H7 (cell line): Measurements from ENCODE around the gene UGT1A5. TPM values are rescaled to one million over a fixed set of nuclear protein-coding genes. Genes with fewer than 3 reads are reported as not detected.

Source experiments
- DNase-seq: peaks from one replicate; pipeline ENCODE4 v3.0.0; 2012
- H3K27me3 ChIP-seq: 2 replicates; pipeline ENCODE4 v1.6.0; 2011; ENCODE audit warnings: mild to moderate bottlenecking, low read length; ENCODE audit not compliant: control insufficient read depth, insufficient read depth
- H3K36me3 ChIP-seq: replicated peaks from 2 replicates; pipeline ENCODE4 v1.5.1; 2011; ENCODE audit warnings: low read length; ENCODE audit not compliant: control insufficient read depth, insufficient read depth
- H3K4me3 ChIP-seq: 2 replicates; pipeline ENCODE4 v1.5.1; 2011; ENCODE audit warnings: low read depth, mild to moderate bottlenecking, control low read depth, low read length, moderate library complexity; ENCODE audit not compliant: insufficient read depth
- total RNA-seq: library from RNA; depleted of rRNA; stranded (reverse); fragments of >200 nt; shearing (Covaris generic); gene quantifications from 2 replicates; pipeline ENCODE4 v1.2.3, GENCODE V29; 2014; rRNA removed

The UGT1A5 gene
- not detected in 2 replicates for total RNA-seq

- Histone ChIP-seq H3K36me3 (no peaks in the 10 kb centered on the region), H3K4me3 (no peak within 1 kb of the TSS), H3K27me3 (no peaks in the 10 kb centered on the region)
- DNase-seq, result no peak
These were observed at the start of gene UGT1A5 for GRCh38 chr2:233712611-233713261. TSS of gene UGT1A5 (plus strand) at chr2:233712907. CDS start at chr2:233712992, 85 bp downstream.

DNA sequence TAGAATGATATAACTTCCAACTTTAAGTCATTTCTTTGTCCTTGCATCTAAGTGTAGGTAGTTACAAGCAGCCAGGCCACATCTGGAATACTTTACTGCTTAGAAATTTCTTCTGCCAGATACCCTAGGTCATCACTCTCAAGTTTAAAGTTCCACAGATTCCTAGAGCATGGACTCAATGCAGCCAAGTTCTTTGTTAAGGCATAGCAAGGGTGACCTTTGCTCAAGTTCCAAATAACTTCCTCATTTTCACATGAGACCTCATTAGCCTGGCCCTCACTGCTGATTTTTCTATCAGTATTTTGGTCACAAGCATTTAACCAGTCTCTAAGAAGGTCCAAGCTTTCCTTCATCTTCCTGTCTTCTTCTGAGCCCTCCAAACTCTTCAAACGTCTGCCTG, 48.8 kb upstream of the UGT1A5 start:
- DNase-seq, result no peak
- H3K27me3 ChIP-seq, result no peaks in the 10 kb centered on the region
- H3K36me3 ChIP-seq, result no peaks in the 10 kb centered on the region
- H3K4me3 ChIP-seq, result no peak overlapping the region

- no peaks in the 10 kb centered on the region for H3K27me3 ChIP-seq
- no peaks in the 10 kb centered on the region for H3K36me3 ChIP-seq
- H3K4me3 ChIP-seq, result no peak overlapping the region
- no peak for DNase-seq
These were observed 44.0 kb upstream of the UGT1A5 start for GRCh38 chr2:233668605-233669260.

GRCh38 chr2:233671290-233672161, 41.2 kb upstream of the UGT1A5 start, which contains the start of gene UGT1A9:
TSS of gene UGT1A9 (plus strand) at chr2:233671898. CDS start at chr2:233671935, 37 bp downstream.
- DNase-seq, result no peak
- no peaks in the 10 kb centered on the region for H3K36me3 ChIP-seq
- no peaks in the 10 kb centered on the region for H3K27me3 ChIP-seq
- no peak within 1 kb of the TSS for H3K4me3 ChIP-seq

DNA sequence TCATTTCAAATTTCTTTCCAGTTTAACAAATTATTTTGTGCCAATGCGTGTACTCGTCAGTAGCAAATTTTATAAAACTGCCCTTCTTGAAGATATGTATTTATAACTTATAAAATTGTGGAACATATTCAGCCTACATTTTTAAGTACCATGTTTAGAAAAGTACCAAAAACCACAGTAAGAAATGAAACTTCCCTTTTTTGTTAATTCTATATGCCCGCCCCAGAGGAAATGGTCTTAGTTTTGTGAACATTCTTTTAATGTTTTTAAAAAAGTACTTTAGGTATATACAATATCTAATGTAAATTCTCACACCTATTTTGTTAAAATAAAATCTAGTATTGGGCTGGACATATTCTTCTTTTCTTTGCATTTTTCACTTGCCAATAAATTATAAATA, 39.8 kb upstream of the UGT1A5 start:
- DNase-seq, result no peak
- H3K27me3 ChIP-seq, result no peaks in the 10 kb centered on the region
- H3K4me3 ChIP-seq, result no peak overlapping the region
- no peaks in the 10 kb centered on the region for H3K36me3 ChIP-seq

DNA sequence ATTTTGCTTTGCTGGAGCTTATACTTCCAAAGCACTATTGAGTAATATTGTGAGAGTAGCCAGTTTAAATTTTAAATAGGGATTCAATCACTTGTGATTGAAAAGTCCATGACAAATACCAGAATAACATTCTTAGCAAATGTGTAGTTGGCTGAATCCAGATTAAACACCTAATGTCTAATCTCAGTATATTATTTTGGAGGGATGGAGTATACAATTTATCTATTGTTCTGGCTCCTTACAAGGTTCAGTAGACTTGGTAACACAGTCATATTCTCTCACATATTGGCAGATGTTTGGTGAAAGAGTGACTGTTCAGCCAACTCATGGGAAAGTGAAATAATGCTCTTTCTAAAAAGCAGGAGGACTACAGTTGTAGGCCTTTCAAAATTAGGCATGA, 38.8 kb upstream of the UGT1A5 start:
- Histone ChIP-seq H3K27me3 (no peaks in the 10 kb centered on the region), H3K4me3 (no peak overlapping the region), H3K36me3 (no peaks in the 10 kb centered on the region)
- no peak for DNase-seq

DNA sequence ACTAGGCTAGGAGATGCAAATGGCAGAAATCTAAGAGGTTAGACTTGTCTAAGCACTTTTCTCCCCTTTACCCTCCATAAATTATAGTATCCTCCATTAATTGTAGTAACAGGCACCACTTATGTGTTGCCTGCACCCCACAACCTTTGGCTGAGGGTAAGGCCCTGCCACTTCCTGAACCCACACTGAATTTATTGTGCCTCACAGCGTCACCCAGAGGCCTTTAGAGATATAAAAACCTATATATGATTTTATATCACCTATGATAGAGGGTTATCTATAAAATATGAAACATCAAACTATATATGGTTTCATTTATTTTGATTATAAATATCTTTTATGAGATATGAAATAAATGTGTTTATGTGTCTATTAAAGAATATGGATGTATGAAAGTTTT, 38.4 kb upstream of the UGT1A5 start:
- Histone ChIP-seq H3K4me3 (no peak overlapping the region), H3K27me3 (no peaks in the 10 kb centered on the region), H3K36me3 (no peaks in the 10 kb centered on the region)
- DNase-seq, result no peak

DNA sequence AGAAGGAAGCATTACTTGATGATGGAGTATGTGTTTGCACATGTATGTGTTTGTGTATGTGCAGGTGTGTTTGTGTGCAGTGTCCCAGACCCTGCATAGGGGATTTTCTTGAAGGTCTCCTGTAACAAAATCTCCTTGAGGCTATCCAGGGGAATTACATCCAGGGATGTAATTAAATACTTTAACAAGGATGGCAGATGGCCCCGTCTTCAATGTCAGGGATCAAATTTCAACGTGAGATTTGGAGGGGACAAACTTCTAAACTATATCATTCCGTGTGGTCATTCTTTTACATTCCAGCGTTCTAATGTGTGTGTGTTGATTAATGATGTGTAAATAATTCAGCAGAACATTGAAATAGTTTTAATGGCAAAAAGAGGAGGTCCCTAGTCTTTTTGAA, 37.7 kb upstream of the UGT1A5 start:
- DNase-seq, result no peak
- Histone ChIP-seq H3K36me3 (no peaks in the 10 kb centered on the region), H3K27me3 (no peaks in the 10 kb centered on the region), H3K4me3 (no peak overlapping the region)

DNA sequence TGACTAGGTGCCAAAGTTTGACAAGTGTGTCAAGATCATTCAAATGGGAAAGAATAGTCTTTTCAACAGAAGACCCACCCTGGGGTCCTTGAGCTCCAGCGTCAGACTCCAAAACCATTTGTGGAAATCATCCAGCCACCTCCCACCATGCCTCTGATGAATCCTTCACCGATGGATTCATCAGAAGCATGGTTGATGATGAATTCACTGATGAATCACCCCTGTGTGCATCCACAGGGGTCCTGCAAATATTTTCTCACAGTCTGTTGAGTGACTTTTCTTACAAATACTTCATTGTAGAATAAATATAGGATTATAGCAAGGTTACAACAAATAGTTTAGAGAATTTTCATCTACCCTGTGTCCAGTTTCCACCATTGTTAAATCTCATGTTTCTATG, 36.7 kb upstream of the UGT1A5 start:
- Histone ChIP-seq H3K36me3 (no peaks in the 10 kb centered on the region), H3K27me3 (no peaks in the 10 kb centered on the region), H3K4me3 (no peak overlapping the region)
- DNase-seq, result no peak

DNA sequence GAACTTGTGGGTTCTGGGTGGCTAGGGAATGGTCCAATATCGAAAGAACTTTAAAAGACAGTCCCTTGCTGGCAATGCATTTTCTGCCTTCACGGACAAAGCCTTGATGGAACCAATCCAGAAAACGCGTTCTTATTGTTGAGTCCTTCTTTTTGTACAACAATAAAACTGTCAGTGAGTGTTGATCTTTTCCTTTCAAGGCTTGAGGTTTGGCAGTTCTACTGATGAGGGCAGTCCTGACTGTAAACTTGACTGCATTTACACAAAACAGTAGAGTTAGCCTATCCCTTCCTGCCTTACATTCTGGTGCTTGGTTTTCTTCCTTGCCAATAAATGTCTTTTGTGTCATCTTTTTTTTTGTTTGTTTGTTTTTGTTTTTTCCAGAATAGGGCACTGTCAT, 33.5 kb upstream of the UGT1A5 start:
- Histone ChIP-seq H3K36me3 (no peaks in the 10 kb centered on the region), H3K4me3 (no peak overlapping the region), H3K27me3 (no peaks in the 10 kb centered on the region)
- DNase-seq, result no peak

GRCh38 chr2:233680361-233681045, 32.2 kb upstream of the UGT1A5 start:
- DNase-seq, result no peak
- H3K27me3 ChIP-seq, result no peaks in the 10 kb centered on the region
- H3K4me3 ChIP-seq, result no peak overlapping the region
- H3K36me3 ChIP-seq, result no peaks in the 10 kb centered on the region

GRCh38 chr2:233681521-233682099, 31.1 kb upstream of the UGT1A5 start, which contains the start of gene UGT1A7:
TSS of gene UGT1A7 (plus strand) at chr2:233681901. CDS start at chr2:233681938, 37 bp downstream.
- Histone ChIP-seq H3K4me3 (no peak within 1 kb of the TSS), H3K27me3 (no peaks in the 10 kb centered on the region), H3K36me3 (no peaks in the 10 kb centered on the region)
- DNase-seq, result no peak

DNA sequence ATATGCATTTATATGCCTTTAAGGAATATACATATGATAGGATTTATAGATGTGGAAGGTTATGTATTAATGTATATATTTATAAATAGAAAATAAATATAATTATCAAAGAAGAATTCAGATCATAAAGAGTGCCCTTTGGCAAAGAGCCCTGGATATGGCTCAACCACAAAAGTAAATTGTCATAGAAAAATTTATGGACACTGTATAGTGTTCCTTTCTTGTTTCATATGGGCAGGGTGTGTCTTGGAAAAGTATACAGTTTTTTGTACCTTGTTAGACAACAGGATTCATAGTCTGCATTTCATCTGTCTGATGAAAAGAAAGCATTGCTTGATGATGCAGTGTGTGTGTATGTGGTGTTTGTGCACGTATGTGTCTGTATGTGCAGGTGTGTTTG, 28.1 kb upstream of the UGT1A5 start:
- Histone ChIP-seq H3K36me3 (no peaks in the 10 kb centered on the region), H3K27me3 (no peaks in the 10 kb centered on the region), H3K4me3 (no peak overlapping the region)
- no peak for DNase-seq

GRCh38 chr2:233686928-233687327, 25.8 kb upstream of the UGT1A5 start:
- Histone ChIP-seq H3K27me3 (no peaks in the 10 kb centered on the region), H3K36me3 (no peaks in the 10 kb centered on the region), H3K4me3 (no peak overlapping the region)
- DNase-seq, result no peak
